HG02884 (cell line): ENCODE results near the gene SLC4A2.

Source experiments
- ATAC-seq: cut with Tn5 transposase; IDR thresholded peaks from one replicate; pipeline ENCODE4 v1.9.1; 2021; ENCODE audit warnings: mild to moderate bottlenecking, moderate library complexity; ENCODE audit not compliant: unreplicated experiment

The SLC4A2 gene

DNA sequence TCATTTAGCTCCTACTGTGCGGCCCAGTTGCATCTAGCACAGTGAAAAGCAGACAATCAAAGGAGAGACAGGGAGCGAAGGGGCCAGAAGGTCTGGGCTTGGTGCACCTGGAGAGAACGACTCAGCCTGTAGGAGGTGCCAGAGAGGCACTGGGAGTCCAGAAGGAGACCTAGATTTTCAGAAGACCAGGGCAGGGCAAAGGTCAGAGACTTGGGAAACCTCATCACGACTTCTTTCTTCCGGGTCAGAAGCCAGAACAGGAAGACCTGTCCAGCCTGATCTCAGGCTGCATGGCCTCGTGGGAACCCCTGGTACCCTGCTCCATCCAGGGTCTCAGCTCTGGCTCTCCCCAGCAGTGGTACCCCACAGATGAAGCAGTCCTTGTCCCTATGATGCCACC lies 32.0 kb downstream of the SLC4A2 start:
- ATAC-seq: no peak

GRCh38 chr7:151091988-151092387 lies 32.6 kb downstream of the SLC4A2 start:
- no peak for ATAC-seq

DNA sequence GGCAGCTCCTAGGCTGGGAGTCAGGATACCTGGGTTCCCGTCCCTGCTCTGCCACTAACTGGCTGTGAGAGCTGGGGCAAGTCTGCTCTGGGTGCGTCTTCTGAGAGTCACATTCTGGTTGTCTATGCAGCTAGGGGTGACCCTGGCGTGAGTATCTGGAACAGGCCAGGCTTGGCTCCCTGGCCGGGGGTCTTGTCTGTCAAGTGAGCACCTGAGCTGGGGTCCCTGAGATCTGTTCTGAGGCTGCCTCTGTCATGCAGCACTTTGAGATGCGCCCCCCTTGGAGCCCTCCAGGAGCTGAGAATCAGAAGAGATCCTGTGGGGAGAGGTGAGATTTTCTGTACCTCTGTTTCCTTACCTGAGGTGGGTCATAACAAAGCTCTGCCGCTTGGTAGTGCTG lies 34.4 kb downstream of the SLC4A2 start:
- no peak for ATAC-seq

DNA sequence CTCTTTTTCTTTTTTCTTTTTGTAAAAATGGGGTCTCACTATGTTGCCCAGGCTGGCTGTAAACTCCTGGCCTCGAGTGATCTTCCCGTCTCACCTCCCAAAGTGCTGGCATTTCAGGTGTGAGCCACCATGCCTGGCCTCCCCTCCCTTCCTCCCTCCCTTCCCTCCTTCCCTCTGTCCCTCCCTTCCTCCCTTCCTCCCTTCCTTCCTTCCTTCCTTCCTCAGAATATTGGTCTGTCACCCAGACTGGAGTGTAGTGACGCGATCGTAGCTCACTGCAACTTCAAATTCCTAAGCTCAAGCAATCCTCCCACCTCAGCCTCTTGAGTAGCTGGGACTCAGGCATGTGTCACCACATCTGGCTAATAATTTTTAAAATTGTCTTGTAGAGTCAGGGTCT lies 35.3 kb downstream of the SLC4A2 start:
- ATAC-seq: no peak

DNA sequence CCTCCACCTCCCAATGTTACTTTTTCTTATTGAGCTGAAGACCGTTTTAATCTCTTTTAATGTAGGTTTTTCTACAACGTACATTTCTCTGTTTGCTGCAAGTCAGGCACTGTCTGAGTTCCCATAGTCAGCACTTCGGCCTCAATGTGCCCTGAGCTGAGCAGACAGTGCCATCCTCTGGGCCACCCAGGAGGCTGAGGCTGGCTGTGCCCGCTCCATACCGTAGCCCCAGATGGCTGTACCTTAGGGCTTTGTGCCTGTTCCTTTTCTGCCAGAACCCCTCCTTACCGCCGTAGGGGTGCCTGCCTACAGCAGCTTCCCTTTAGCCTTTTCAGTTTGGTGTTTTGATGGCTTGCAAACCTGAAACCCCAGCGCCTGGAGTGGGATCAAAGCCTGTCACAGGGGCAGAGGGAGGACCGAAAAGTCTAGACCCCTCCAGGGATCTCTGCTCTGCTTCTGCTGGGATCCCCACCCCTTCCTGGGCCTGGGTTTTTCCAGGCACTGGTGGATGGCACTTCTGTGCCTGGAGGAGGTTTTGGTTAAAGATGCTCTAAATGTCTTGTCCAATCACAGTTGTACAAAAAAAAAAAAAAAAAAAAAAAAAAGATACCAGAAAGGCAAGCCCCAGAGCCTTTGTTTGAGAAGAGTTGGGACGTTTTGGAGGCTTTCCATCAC lies 35.9 kb downstream of the SLC4A2 start:
- ATAC-seq: no peak

- ATAC-seq: no peak
These were observed 36.6 kb downstream of the SLC4A2 start for GRCh38 chr7:151095828-151096475.

DNA sequence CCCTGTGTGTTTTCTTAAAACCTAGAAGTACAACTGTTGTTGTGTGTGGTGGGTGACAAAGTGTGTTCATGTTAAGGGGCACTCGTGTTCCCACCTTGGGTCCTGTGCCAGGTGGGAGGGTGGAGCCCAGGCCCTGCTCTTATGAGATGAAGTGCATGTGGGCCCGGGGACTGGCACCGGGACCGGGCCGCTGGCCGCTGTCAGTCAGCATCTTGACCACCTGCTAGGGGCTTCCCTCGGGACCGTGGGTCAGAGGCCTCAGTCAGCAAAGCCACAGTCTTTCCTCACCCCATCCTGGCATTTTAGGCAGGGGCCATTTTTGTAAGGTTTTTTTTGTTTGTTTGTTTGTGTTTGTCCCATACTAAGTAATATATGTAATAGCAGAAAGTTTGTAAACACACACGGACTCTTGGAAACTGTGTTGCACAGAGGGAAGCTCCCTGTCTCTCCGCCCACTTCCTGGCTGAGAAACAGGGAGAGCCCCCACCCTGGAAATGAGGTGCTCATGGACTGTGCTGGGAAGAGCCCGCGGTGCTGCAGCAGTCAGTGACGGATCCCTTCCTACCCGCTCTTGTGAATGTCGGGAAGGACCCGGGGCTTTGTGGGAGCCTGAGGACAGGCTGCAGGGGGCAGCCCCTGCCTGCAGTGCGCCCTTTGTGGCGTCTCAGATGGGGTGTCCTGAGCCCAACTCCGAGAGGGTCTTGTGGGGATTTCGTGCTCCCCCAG lies 40.3 kb downstream of the SLC4A2 start:
- ATAC-seq: no peak

DNA sequence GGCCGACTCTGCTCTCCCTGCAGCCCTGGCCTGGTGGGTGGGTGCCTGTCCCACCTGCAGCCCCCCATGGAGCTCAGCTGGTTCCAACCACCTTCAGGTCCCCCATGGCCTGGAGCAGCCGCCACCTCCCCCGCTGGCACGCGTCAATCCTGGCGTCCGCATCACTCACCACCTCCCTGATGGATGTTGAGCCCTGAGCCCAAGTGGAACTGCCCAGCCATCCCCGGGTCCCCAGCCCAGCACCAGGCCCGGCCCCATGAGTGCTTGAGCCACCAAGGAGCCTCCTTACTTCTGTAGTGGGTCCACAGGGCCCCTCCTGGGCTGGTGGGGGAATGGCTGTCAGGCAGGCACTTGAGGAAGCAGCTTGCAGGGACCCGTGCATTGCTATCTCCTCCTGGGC lies 41.5 kb downstream of the SLC4A2 start:
- ATAC-seq: no peak

GRCh38 chr7:151101621-151102396 lies 42.4 kb downstream of the SLC4A2 start:
- no peak for ATAC-seq

GRCh38 chr7:151102991-151103390 lies 43.6 kb downstream of the SLC4A2 start:
- ATAC-seq: no peak

DNA sequence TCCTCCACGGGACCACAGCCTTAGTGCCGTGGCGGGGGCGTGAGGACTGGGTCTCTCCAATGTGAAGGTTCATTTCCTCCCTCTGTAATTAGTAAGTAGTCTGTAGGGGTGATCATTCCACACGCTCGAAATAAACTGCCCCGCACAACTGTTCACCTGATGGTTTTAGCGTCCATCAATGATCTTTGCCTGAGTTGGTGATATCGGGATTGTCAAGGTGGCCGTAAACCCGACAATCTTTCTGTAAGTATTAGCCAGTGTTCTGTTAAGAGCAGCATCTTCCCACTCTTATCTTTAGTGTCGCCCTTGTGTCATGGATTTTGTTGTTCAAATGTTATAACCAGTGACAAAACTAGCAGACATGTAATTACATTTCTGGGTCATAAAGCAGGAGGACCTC lies 44.6 kb downstream of the SLC4A2 start:
- no peak for ATAC-seq

DNA sequence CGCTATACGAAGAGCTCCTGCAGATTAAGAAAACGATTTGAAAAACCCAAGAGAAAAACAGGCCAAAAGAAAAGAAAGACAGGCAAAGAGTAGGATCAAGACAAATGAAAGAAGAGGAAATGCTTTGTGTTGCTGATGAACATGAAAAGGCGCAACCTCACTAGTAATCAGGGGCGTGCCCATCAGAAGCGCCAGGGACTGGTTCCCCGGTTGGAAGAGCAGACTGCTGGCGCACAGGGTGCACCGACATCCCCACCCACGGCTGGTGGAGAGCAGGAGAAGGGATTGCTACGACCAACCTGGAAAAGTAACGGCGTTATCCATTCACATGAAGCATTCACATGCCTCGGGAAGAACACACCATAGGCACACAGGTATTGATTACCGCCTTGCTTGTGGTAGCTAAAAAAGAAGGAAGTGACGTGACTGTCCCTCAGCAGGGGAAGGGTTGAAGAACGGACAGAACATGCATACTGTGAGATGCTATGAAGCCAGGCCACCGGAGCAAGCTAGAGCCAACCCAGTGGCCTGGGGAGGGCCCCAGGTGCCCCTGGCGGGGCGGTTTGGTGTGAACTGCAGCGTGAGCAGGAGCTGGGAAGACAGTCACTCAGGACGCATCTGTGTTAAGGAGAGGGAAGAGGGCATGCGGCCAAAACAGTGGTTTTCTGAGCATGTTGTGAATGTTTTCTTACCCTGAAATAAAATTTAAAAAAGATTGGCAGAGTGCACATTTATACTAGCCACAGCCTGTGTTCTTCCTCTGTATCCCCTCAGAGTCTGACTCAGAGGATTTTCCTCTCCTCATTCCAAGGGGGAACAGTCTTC lies 45.2 kb downstream of the SLC4A2 start:
- no peak for ATAC-seq

DNA sequence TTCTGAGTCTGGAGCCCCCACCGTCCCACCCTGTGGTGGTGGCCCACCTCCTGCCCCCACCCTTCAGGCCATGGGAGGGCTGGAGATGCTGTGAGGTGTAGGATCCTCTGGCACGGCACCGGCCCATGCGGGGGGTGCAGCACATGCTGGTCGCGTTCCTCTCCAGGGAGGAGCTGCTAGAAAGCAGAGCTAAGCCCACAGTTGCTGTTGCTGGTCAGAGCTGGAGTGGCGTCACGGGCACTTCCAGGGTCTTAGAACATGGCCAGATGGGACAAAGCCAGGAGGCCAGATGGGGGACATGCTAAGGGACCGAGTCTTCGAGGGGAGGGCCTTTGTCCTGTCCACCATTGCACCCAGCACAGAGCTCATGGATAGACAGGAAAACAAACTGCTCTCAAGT lies 48.5 kb downstream of the SLC4A2 start:
- no peak for ATAC-seq

DNA sequence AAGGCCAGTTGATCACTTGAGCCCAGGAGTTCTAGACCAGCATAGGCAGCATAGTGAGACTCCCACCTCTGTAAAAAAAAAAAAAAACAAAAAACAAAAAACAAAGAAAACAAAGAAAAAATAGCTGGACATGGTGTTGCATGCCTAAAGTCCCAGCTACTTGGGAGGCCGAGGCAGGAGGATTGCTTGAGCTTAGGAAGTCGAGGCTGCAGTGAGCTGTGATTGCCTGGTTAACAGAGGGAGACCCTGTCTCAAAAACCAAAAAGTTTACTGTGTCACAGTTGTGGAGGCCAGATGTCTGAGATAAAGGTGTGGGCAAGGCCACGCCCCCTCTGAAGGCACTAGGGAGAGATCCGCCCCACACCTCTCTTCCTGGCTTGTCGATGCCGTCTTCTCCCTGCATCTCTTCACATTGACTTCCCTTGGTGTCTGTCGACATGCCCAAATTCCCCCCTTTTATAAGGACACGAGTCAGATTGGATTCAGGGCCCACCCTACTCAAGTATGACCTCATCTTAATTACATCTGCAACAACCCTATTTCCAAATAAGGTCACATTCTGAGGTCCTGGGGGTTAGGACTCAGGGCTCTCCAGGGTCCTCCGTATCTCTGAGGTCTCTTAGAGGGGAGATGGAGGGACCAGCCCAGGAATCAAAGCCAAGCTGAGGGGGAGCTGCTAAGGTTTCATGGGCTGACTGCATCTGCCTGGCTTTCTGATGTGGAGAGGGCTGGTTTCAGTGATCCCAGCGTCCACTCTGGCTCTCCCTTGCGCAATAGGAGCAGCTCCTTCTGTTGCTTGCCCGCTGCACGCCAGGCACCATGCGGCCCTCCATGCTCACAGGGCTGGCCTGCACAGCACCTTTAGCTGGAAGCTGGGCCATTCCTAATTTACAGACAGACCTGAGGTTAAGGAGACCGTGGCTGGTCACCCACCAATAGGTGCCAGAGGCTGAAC lies 50.0 kb downstream of the SLC4A2 start:
- no peak for ATAC-seq

- ATAC-seq: no peak
These were observed 51.0 kb downstream of the SLC4A2 start for GRCh38 chr7:151110236-151110940.

DNA sequence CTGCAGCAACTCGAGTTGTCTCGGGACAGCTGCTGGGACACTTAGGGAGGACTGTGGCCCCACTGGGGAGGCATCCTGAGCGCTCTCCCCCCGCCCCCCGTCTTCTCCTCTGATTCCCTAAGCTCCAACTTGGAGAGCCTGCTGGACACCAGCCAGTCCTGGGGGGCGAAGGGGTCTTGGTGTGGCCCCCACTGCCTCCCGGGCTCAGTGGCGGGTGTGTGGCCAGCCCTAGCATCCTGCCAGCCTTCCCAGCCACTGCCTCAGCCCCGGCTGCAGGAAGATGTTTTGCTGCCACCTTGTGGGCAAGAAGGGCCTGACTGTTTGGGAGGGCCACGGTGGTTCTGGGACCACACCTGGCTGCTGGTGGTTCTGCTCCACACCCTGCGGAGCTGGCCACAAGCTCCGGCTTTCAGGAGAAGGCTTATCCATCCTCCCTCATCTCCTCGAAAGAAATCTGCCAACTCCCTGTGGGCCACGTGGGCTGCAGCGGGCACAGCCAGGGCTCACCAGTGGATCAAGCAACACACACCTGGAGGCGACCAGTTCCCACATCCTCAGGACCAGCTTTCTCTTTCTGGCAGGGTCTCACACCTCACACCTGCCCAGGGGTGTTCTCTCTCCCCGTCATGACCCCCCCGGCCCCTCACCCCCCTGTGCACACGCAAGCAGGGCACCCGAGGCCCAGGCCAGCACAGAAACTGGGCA lies 51.7 kb downstream of the SLC4A2 start:
- ATAC-seq: peak; percentile 80

DNA sequence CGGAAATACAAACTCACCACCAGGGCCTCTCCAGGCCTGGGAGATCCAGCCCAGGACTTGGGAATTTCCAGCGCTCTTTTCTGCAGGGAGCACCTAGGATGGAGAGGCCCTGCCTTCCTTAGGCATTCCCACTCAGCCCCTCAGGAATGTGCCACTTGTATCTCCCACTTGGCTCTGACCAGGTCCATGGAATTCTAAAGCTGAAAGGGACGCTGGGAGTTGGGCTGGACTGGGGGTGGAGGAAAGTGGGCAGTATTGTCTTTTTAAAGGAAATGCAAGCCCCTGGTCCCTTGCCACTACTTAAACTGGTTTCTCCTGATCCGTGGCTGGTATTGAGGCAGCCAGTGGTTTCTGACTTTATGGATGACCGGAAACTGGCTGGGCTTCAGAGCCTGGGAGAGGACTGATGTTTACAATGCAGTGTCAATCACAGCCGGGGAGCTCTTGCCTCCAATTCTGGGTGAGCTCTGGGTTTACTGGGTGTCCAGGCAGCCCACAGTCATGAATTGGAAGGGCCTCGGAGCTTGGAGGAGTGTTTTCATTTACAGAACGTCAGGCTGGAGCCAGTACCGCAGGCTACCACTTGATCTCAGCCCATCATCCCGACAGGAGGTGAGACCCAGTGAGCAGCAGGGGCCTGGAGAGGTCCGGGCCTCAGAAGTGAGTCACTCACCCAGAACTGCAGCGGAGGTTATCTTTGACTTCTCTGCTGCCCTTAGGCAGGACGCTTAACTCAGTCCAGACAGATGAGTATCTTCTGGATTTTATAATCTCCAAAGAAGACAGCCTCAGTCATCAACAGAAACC lies 54.2 kb downstream of the SLC4A2 start:
- no peak for ATAC-seq
